ENCODE measurements around the gene PLXNC1. TPM values are rescaled to one million over a fixed set of nuclear protein-coding genes. Genes with fewer than 3 reads are reported as not detected.

Gene PLXNC1
- total and polyA plus RNA-seq, 5 donors = 2.4 to 7.6 (median 5.1) TPM

DNA sequence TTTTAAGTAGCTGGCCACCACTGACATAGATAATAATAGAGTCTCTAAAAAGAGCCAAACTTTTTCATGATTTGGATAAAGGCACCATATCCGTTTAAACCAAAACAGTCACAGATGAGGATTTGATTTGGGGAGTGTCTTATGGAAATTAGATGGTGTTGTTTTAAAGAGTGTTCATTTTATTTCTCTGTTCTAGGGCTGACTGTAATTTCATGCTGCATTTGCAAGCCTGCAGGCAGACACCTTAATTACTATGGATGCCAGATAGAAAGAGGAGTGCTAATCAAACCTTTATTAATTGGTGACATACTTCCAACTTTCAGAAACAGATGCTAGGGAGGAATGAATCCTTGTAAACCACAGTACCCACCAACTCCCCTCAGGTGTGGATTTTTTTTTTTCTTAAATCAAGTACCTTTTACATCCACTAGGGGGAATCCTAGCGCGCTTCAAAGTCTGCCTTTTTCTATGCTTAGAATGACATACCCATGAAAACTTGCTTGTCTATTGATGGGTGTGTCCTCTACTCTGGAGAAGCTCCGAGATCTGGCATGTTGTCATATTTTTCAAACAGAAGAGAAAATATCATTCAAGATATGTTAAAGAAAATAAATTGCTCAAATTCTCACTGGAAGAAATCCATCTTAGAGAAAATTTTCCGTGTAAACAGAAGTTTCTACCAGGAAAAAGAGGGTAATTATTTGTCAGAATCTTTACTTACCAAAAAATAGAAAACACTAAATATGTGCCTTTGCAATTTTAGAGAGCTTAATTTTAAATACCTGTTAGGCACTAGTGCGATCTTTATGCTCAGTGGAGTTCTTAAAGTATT is 14.2 kb upstream of the PLXNC1 start:
- ATAC-seq (peak; percentile 66 to 76), DNase-seq (no peak)
- no peaks in the 10 kb centered on the region for H3K9me3 ChIP-seq (ENCODE audit: control insufficient read depth, low read length)

DNA sequence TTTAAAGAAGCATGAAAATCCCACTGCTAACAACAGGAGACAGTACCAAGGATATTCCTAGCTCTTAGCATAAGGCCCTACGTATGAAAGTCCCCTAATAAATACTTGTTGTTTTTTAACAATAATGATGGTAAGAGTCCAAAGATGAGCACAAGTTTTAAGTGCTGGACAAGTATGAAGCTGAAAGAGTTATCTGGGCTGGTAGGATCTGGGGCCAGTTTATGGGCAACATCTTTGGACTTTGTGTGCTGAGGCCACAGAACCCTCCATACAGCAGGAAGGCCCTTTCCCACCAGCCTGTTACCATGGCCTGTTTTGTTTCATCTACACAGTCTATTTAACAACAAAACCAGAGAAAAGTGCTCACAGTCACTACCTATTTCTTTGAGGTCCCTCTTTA is 12.5 kb upstream of the PLXNC1 start:
- WGBS = 95% methylated on average over 1 of the region's 1 CpG
- intact Hi-C loops (cut with DNase I) = loop anchor here in 1 of 4 donors (2.0 kb wide), 1 partner anchor 397 kb away; no protein-coding TSS in a partner anchor

More for the DNA sequence above, 14.2 kb upstream of the PLXNC1 start:
- Histone ChIP-seq H3K4me1 (ENCODE audit: control insufficient read depth, insufficient read depth, low read length) (no peaks in the 10 kb centered on the region), H3K4me3 (ENCODE audit: low read length) (no peak overlapping the region), H3K27ac (ENCODE audit: low read length) (no peak overlapping the region), H3K27me3 (ENCODE audit: control insufficient read depth, insufficient read depth) (no peaks in the 10 kb centered on the region)
- 26% methylated on average over 6 of the region's 6 CpGs for WGBS
- intact Hi-C loops (cut with DNase I) = loop anchor here in 1 of 4 donors (2.0 kb wide), 1 partner anchor 399 kb away; no protein-coding TSS in a partner anchor

DNA sequence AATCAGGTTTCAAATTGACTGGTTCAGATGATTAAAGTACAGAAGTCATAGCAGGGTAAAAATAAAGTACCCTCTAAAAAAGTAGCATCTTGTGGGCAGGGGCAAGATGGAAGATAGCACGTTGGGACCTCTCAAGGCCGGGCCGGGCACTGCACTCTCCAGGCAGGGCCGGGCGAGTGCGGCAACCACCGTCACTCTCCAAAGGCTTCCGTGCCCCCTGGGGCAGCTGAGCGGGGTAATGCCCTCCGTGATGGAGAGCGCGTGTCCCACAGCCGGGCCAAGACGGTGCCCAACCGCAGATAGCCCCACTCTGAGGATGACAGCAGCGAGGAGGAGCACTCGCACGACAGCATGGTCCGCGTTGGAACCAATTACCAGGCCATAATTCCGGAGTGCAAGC is 8.6 kb upstream of the PLXNC1 start:
- no peak for ATAC-seq
- DNase-seq = no peak
- Histone ChIP-seq H3K9me3 (ENCODE audit: control insufficient read depth, low read length) (no peaks in the 10 kb centered on the region), H3K27me3 (ENCODE audit: control insufficient read depth, insufficient read depth) (no peaks in the 10 kb centered on the region), H3K4me3 (ENCODE audit: low read length) (no peak overlapping the region), H3K27ac (ENCODE audit: low read length) (no peak overlapping the region), H3K4me1 (ENCODE audit: control insufficient read depth, insufficient read depth, low read length) (no peaks in the 10 kb centered on the region)
- 91% methylated on average over 21 of the region's 21 CpGs for WGBS
- intact Hi-C loops (cut with DNase I) = loop anchor here in 1 of 4 donors (10.0 kb wide), 1 partner anchor 295 kb away; no protein-coding TSS in a partner anchor

More for the DNA sequence above, 12.5 kb upstream of the PLXNC1 start:
- no peak for ATAC-seq
- H3K4me3 ChIP-seq (ENCODE audit: low read length) = no peak overlapping the region
- H3K9me3 ChIP-seq (ENCODE audit: control insufficient read depth, low read length) = no peaks in the 10 kb centered on the region
- no peaks in the 10 kb centered on the region for H3K4me1 ChIP-seq (ENCODE audit: control insufficient read depth, insufficient read depth, low read length)
- H3K27ac ChIP-seq (ENCODE audit: low read length) = no peak overlapping the region
- no peaks in the 10 kb centered on the region for H3K27me3 ChIP-seq (ENCODE audit: control insufficient read depth, insufficient read depth)
- DNase-seq = no peak

DNA sequence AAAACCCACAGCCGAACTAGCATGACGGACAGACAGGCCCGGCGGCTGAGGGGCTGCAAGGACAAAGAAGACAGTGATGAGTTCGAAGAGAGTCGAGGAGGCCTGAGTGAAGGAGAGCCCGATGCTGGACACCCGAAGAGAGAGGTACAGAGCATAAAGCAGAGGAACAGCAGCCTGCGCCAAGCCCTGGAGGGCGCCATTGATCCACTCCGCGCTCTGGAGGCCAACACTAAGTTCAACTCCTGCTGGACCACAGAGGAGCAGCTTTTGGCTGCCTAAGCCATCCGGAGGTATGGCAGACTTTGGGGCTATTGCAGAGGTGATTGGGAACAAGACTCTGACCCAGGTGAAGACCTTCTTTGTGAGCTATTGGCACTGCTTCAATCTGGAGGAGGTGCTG is 7.8 kb upstream of the PLXNC1 start:
- no peak overlapping the region for H3K27ac ChIP-seq (ENCODE audit: low read length)
- 87% methylated on average over 13 of the region's 13 CpGs for WGBS
- intact Hi-C loops (cut with DNase I) = loop anchor here in 1 of 4 donors (10.0 kb wide), 1 partner anchor 294 kb away; no protein-coding TSS in a partner anchor
- ATAC-seq (peak in 1 of 2 donors; percentile 35), DNase-seq (no peak)
- no peaks in the 10 kb centered on the region for H3K9me3 ChIP-seq (ENCODE audit: control insufficient read depth, low read length)
- H3K4me1 ChIP-seq (ENCODE audit: control insufficient read depth, insufficient read depth, low read length) = no peaks in the 10 kb centered on the region
- H3K27me3 ChIP-seq (ENCODE audit: control insufficient read depth, insufficient read depth) = no peaks in the 10 kb centered on the region
- no peak overlapping the region for H3K4me3 ChIP-seq (ENCODE audit: low read length)

DNA sequence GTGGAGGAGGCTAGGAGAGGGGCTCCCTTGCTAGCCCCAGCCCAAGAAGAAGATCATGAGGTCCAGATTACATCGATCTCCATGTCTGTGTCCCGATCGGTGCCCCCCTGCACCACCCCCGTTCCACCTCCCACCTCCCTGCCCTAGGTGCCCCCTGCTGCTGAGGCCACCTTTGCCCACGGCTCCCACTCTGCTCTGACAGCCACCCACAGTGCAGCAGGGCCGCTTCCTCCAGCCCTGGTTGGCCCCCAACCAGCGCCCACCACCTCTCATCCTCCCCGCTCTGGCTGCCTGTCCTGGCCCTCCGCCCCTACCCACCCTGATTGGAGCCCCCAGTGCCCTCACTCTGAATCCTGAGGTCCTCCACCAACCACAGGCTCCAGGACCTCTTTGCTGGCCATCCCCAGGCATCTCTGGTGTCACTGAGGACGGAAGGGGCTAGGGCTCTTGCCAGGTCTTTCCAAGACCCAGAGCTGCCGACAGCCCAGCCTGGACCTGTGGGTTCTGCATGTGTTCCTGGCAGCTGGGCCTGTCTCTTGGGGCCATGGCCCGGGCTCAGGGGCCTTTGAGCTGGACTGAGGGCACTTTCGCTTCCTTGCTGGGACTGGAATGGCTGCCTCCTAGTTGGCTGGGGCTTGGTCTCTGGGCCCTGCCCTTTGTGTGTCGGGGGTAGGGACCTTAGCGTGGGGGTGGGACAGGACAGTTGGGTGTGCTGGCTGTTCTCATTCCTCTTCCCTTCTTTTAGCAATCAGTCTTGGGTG is 7.2 kb upstream of the PLXNC1 start:
- intact Hi-C loops (cut with DNase I) = loop anchor here in 1 of 4 donors (10.0 kb wide), 1 partner anchor 294 kb away; no protein-coding TSS in a partner anchor
- ATAC-seq (peak; percentile 25 to 26), DNase-seq (peak in 1 of 3 donors; percentile 48)
- no peak overlapping the region for H3K27ac ChIP-seq (ENCODE audit: low read length)
- no peaks in the 10 kb centered on the region for H3K4me1 ChIP-seq (ENCODE audit: control insufficient read depth, insufficient read depth, low read length)
- WGBS = 93% methylated on average over 15 of the region's 15 CpGs
- H3K9me3 ChIP-seq (ENCODE audit: control insufficient read depth, low read length) = no peaks in the 10 kb centered on the region
- H3K4me3 ChIP-seq (ENCODE audit: low read length) = no peak overlapping the region
- no peaks in the 10 kb centered on the region for H3K27me3 ChIP-seq (ENCODE audit: control insufficient read depth, insufficient read depth)

DNA sequence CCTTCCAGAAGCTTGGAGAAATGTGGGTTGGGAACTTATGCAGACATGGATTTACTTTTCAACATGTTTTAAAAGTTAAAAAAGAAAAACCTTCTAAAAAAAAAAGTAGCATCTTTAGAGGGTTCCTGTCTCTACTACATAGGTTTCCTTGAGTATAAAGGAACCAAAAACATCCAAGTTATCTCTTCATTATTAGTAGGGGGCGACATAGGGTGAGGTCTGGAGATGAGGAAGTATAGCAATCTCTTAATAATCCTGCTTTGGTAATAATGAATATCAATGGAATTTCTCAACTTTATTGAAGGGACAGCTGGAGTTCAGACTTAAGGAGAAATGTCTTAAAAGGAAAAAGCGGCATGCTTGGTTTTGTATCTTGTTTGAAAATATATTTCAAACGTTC is 6.5 kb upstream of the PLXNC1 start:
- WGBS = 85% methylated on average over 3 of the region's 3 CpGs
- no peaks in the 10 kb centered on the region for H3K9me3 ChIP-seq (ENCODE audit: control insufficient read depth, low read length)
- no peak overlapping the region for H3K27ac ChIP-seq (ENCODE audit: low read length)
- ATAC-seq = no peak
- no peak for DNase-seq
- no peaks in the 10 kb centered on the region for H3K27me3 ChIP-seq (ENCODE audit: control insufficient read depth, insufficient read depth)
- no peaks in the 10 kb centered on the region for H3K4me1 ChIP-seq (ENCODE audit: control insufficient read depth, insufficient read depth, low read length)
- intact Hi-C loops (cut with DNase I) = loop anchor here in 1 of 4 donors (10.0 kb wide), 1 partner anchor 293 kb away; no protein-coding TSS in a partner anchor
- H3K4me3 ChIP-seq (ENCODE audit: low read length) = no peak overlapping the region

DNA sequence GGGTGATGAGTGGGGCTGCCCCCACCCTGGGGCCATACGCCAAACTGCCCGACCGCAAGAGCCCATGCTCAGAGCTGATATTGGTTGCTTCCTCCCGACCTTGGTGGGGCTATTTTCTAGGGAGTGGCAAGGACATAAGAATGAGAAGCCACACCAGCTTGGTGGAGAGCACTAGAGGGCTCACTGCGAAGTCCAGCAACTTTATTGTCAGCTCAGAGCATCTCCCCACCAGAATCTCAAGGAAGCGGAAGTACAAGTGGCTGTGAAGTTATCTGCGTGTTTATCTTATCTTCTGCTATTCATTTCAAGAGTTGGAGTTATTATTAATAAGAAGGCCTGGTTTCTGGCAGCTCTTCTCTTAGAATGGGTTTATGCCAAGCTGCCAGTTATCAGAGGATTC is 4.9 kb upstream of the PLXNC1 start:
- no peak overlapping the region for H3K4me3 ChIP-seq (ENCODE audit: low read length)
- no peaks in the 10 kb centered on the region for H3K27me3 ChIP-seq (ENCODE audit: control insufficient read depth, insufficient read depth)
- no peak for ATAC-seq
- no peak overlapping the region for H3K27ac ChIP-seq (ENCODE audit: low read length)
- no peaks in the 10 kb centered on the region for H3K4me1 ChIP-seq (ENCODE audit: control insufficient read depth, insufficient read depth, low read length)
- WGBS = 59% methylated on average over 7 of the region's 7 CpGs
- intact Hi-C loops (cut with DNase I) = loop anchor here in 1 of 4 donors (10.0 kb wide), 1 partner anchor 291 kb away; no protein-coding TSS in a partner anchor
- H3K9me3 ChIP-seq (ENCODE audit: control insufficient read depth, low read length) = no peaks in the 10 kb centered on the region
- DNase-seq = no peak

DNA sequence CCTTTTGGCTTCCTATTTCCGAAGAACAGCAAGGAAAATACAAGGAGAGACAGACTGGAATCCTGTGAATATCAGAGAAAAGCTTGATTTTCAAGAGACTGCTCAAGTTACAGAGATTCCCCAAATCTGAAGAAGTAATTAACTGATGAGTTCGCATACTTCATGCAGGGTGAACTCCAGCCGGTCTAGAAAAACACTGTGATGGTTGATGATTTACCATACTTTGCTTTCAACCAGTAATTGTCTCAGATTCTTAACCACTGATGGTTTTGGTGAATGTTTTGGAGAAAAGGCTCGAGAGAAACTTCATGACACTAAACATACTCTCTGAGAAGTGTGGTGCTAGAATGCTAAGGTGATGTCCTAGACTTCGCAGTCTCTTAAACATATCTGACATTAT is 4.4 kb upstream of the PLXNC1 start:
- 78% methylated on average over 5 of the region's 5 CpGs for WGBS
- no peak overlapping the region for H3K4me3 ChIP-seq (ENCODE audit: low read length)
- no peaks in the 10 kb centered on the region for H3K9me3 ChIP-seq (ENCODE audit: control insufficient read depth, low read length)
- no peak overlapping the region for H3K27ac ChIP-seq (ENCODE audit: low read length)
- H3K27me3 ChIP-seq (ENCODE audit: control insufficient read depth, insufficient read depth) = no peaks in the 10 kb centered on the region
- DNase-seq = no peak
- intact Hi-C loops (cut with DNase I) = loop anchor here in 1 of 4 donors (10.0 kb wide), 1 partner anchor 291 kb away; no protein-coding TSS in a partner anchor
- H3K4me1 ChIP-seq (ENCODE audit: control insufficient read depth, insufficient read depth, low read length) = no peaks in the 10 kb centered on the region
- ATAC-seq = no peak

DNA sequence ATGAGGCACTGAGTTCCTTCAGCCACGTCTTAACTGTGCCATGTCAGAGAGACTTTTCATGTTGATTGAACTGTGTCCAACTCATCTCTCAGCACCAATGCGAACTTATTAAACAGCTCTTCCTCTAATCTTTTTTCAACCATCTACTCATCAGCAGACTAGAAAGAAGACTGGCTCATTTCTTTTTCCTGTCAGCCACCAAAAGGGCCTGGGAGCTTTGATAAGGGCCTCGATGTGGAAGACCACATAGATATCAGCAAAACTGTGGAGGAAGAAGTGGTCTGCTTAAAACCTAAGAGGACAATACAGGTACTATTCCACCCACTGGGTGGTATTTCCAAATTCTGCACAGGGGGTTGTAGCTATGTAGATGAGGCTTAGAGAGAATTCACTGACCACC is 3.6 kb upstream of the PLXNC1 start:
- 68% methylated on average over 3 of the region's 3 CpGs for WGBS

DNA sequence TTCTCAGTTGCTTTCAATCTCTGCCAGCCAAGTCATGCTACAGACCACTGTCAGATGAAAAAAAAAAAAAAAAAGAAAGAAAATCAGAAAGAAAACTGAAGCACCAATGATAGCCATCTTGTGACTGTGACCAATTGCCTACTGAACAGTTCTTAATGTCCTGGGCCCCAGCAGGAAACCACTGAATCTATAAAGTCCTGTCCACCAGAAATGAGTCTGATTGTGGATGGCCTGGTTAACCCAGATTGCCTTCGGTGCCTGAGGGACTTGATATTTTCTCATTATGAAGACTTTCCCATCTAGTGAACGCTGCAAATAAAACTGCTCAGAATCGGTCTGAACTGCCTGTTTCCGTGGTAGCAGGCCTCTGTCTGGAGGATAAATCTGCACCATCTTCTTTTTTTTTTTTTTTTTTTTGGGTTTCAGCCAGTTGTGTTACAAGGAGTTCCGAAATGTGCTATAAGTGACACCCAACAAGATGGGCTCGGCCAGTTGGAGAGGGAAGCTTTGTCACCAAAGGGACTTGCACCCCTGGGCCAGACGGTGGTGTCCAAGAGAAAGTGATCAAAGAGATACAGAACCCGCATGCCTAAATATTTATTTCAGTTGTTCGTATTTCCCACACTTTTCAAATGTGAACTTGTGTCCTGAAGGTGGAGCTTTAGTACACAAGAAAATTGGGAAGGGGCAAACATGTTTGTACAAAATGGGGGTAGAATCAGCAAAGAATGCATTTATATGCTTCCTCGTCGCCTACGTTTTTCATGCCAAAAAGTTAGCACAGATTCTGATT is 3.0 kb upstream of the PLXNC1 start:
- intact Hi-C loops (cut with DNase I) = loop anchor here in 3 of 4 donors (5.0 to 10.0 kb wide), 3 partner anchors 287 to 387 kb away; no protein-coding TSS in a partner anchor
- no peak for ATAC-seq
- H3K4me1 ChIP-seq (ENCODE audit: control insufficient read depth, insufficient read depth, low read length) = no peaks in the 10 kb centered on the region
- H3K27me3 ChIP-seq (ENCODE audit: control insufficient read depth, insufficient read depth) = no peaks in the 10 kb centered on the region
- no peak overlapping the region for H3K4me3 ChIP-seq (ENCODE audit: low read length)
- no peaks in the 10 kb centered on the region for H3K9me3 ChIP-seq (ENCODE audit: control insufficient read depth, low read length)
- H3K27ac ChIP-seq (ENCODE audit: low read length) = no peak overlapping the region
- 29% methylated on average over 12 of the region's 12 CpGs for WGBS
- no peak for DNase-seq

More for the DNA sequence above, 3.6 kb upstream of the PLXNC1 start:
- DNase-seq = no peak
- no peaks in the 10 kb centered on the region for H3K9me3 ChIP-seq (ENCODE audit: control insufficient read depth, low read length)
- no peak for ATAC-seq
- no peaks in the 10 kb centered on the region for H3K4me1 ChIP-seq (ENCODE audit: control insufficient read depth, insufficient read depth, low read length)
- intact Hi-C loops (cut with DNase I) = loop anchor here in 3 of 4 donors (5.0 to 10.0 kb wide), 3 partner anchors 288 to 388 kb away; no protein-coding TSS in a partner anchor
- H3K27me3 ChIP-seq (ENCODE audit: control insufficient read depth, insufficient read depth) = no peaks in the 10 kb centered on the region
- no peak overlapping the region for H3K27ac ChIP-seq (ENCODE audit: low read length)
- H3K4me3 ChIP-seq (ENCODE audit: low read length) = no peak overlapping the region
